Loucy (cell line): ENCODE results near the gene ZNF500.

Experiments used
- CTCF ChIP-seq: fragments of 200-600 bp; sonication (generic); conservative IDR thresholded peaks from 2 replicates; pipeline ENCODE4 v1.5.1; 2014; ENCODE audit warnings: mild to moderate bottlenecking, antibody characterized with exemption, low read length
- EZH2phosphoT487 ChIP-seq: fragments of 200-600 bp; IDR thresholded peaks from 2 replicates; pipeline ENCODE4 v1.6.1; 2018; ENCODE audit warnings: antibody characterized with exemption, mild to moderate bottlenecking, moderate library complexity, borderline replicate concordance

DNA sequence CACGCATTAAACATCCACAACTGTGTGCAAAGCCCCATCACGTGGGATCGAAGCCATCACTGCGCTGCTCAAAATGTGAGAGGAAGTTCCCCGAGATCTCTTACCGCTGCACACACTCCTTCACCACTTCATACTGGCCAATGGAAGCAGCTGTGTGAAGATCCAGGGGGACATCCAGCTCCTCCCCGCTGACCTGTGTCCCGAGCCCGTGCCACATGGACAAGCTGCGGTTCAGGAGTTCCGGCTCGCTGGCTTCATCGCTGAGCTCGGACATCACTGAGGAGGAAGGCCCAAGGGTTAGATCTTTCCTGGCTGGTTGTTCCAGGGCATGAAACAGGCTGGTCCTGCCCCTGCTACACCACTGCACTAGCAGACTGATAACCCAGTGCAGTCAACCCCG lies 37.1 kb downstream of the ZNF500 start:
- no peak for TF ChIP-seq CTCF
- TF ChIP-seq EZH2phosphoT487: no peak
